ENCODE results near the gene C4B.
"Not testable (repeated sequence)": the region's sequence is repeated elsewhere in the genome, so short reads cannot be mapped to it uniquely, and the experiment has no call there.

Gene C4B

GRCh38 chr6:31981744-31982143 lies 32.9 kb upstream of the C4B start, which contains the start of gene C4A:
Gene C4A (plus strand): TSS chr6:31982057. CDS start chr6:31982108, 51 bp downstream.
- not testable (repeated sequence) for DNase-seq (ENCODE audit: low spot score)

- DNase-seq (ENCODE audit: low spot score) = not testable (repeated sequence)
Observed at GRCh38 chr6:31989363-31989762, 25.2 kb upstream of the C4B start.

GRCh38 chr6:31994421-31994820 lies 20.2 kb upstream of the C4B start:
- DNase-seq (ENCODE audit: low spot score) = not testable (repeated sequence)

GRCh38 chr6:31996385-31996784 lies 18.2 kb upstream of the C4B start:
- DNase-seq (ENCODE audit: low spot score) = not testable (repeated sequence)

- DNase-seq (ENCODE audit: low spot score) = not testable (repeated sequence)
Observed at GRCh38 chr6:32002546-32003268, 11.9 kb upstream of the C4B start.

GRCh38 chr6:32003301-32003700 lies 11.3 kb upstream of the C4B start:
- not testable (repeated sequence) for DNase-seq (ENCODE audit: low spot score)

- DNase-seq (ENCODE audit: low spot score) = not testable (repeated sequence)
Observed at GRCh38 chr6:32004393-32004792, 10.2 kb upstream of the C4B start.

GRCh38 chr6:32004864-32005537 lies 9.6 kb upstream of the C4B start:
- DNase-seq (ENCODE audit: low spot score) = not testable (repeated sequence)

GRCh38 chr6:32005538-32005880 lies 9.1 kb upstream of the C4B start:
- DNase-seq (ENCODE audit: low spot score) = not testable (repeated sequence)

GRCh38 chr6:32005991-32006529 lies 8.5 kb upstream of the C4B start:
- not testable (repeated sequence) for DNase-seq (ENCODE audit: low spot score)

GRCh38 chr6:32007086-32007485 lies 7.5 kb upstream of the C4B start:
- not testable (repeated sequence) for DNase-seq (ENCODE audit: low spot score)

- DNase-seq (ENCODE audit: low spot score) = not testable (repeated sequence)
Observed at GRCh38 chr6:32008037-32008436, 6.6 kb upstream of the C4B start.

- DNase-seq (ENCODE audit: low spot score) = not testable (repeated sequence)
Observed at GRCh38 chr6:32008616-32009015, 6.0 kb upstream of the C4B start.

GRCh38 chr6:32009537-32009936 lies 5.1 kb upstream of the C4B start:
- not testable (repeated sequence) for DNase-seq (ENCODE audit: low spot score)

- not testable (repeated sequence) for DNase-seq (ENCODE audit: low spot score)
Observed at GRCh38 chr6:32010856-32011530, 3.6 kb upstream of the C4B start.

- not testable (repeated sequence) for DNase-seq (ENCODE audit: low spot score)
Observed at GRCh38 chr6:32012941-32013617, 1.5 kb upstream of the C4B start.

GRCh38 chr6:32013738-32014137 lies 857 bp upstream of the C4B start:
- DNase-seq (ENCODE audit: low spot score) = not testable (repeated sequence)

GRCh38 chr6:32022100-32022499 lies 7.5 kb downstream of the C4B start:
- DNase-seq (ENCODE audit: low spot score) = not testable (repeated sequence)

GRCh38 chr6:32028631-32029030 lies 14.0 kb downstream of the C4B start:
- DNase-seq (ENCODE audit: low spot score) = not testable (repeated sequence)

GRCh38 chr6:32029553-32029952 lies 15.0 kb downstream of the C4B start:
- not testable (repeated sequence) for DNase-seq (ENCODE audit: low spot score)

GRCh38 chr6:32035283-32036013 lies 20.9 kb downstream of the C4B start:
- not testable (repeated sequence) for DNase-seq (ENCODE audit: low spot score)
